Parathyroid adenoma (tissue), 2 donors: ENCODE data around the gene GRB14.
A peak's percentile ranks its signal among the peaks of the same experiment; 100 is the strongest.
"Not testable (repeated sequence)": the region's sequence is repeated elsewhere in the genome, so short reads cannot be mapped to it uniquely, and the experiment has no call there.

Experiments used
- H2AFZ ChIP-seq: fragments of 300-600 bp; sonication (generic); one replicate; pipeline ENCODE4 v1.7.0; 2017; ENCODE audit warnings: antibody characterized with exemption, mild to moderate bottlenecking
- H3K27ac ChIP-seq: fragments of 300-600 bp; sonication (generic); one replicate; pipeline ENCODE4 v1.7.0; 2017
- H3K27me3 ChIP-seq: fragments of 300-600 bp; sonication (generic); one replicate; pipeline ENCODE4 v1.7.0; 2017; ENCODE audit warnings: low read length; ENCODE audit not compliant: control insufficient read depth, insufficient read depth
- H3K36me3 ChIP-seq: fragments of 300-600 bp; sonication (generic); one replicate; pipeline ENCODE4 v1.7.0; 2017; ENCODE audit warnings: low read length; ENCODE audit not compliant: control insufficient read depth, insufficient read depth
- H3K4me1 ChIP-seq: fragments of 300-600 bp; sonication (generic); one replicate; pipeline ENCODE4 v1.7.0; 2017; ENCODE audit warnings: control low read depth
- H3K4me2 ChIP-seq: fragments of 300-600 bp; sonication (generic); one replicate; pipeline ENCODE4 v1.7.0; 2017; ENCODE audit warnings: low read length
- H3K4me3 ChIP-seq: fragments of 300-600 bp; sonication (generic); one replicate; pipeline ENCODE4 v1.7.0; 2017; ENCODE audit warnings: low read depth, low read length
- H3K79me2 ChIP-seq: fragments of 300-600 bp; sonication (generic); one replicate; pipeline ENCODE4 v1.7.0; 2017; ENCODE audit warnings: control low read depth
- H3K9ac ChIP-seq: fragments of 300-600 bp; sonication (generic); one replicate; pipeline ENCODE4 v1.7.0; 2017; ENCODE audit warnings: mild to moderate bottlenecking
- H3K9me3 ChIP-seq: fragments of 300-600 bp; sonication (generic); one replicate; pipeline ENCODE4 v1.7.0; 2017; ENCODE audit warnings: low read length; ENCODE audit not compliant: control insufficient read depth
- TF ChIP-seq, protein P1 (sequence below): fragments of 300-600 bp; sonication (generic); IDR thresholded peaks from one replicate; pipeline ENCODE4 v1.7.0; 2017; ENCODE audit warnings: antibody characterized with exemption, mild to moderate bottlenecking
- donor health status: primary hyperparathyroidism.

Gene GRB14

DNA sequence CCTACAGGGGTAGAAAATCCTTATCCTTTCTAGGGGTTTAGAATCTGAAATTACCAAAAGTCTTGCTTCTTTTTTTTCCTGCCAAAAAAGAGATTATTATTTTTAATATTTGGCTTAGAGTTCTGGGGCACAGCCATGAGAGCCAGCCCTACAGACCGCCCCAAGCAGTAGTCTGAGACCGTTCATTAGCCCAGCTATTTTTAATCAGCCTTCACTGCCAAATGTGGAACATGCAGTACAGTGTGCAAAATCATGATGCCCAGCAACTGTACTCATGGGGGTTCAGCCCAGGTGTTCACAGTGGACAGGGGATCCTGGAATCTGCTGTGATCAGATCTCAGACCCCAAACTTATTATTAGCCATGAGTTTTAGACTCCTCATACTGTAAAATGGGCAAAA, 60.4 kb downstream of the GRB14 start:
- no peaks in the 10 kb centered on the region for H3K36me3 ChIP-seq
- TF ChIP-seq, protein P1, sequence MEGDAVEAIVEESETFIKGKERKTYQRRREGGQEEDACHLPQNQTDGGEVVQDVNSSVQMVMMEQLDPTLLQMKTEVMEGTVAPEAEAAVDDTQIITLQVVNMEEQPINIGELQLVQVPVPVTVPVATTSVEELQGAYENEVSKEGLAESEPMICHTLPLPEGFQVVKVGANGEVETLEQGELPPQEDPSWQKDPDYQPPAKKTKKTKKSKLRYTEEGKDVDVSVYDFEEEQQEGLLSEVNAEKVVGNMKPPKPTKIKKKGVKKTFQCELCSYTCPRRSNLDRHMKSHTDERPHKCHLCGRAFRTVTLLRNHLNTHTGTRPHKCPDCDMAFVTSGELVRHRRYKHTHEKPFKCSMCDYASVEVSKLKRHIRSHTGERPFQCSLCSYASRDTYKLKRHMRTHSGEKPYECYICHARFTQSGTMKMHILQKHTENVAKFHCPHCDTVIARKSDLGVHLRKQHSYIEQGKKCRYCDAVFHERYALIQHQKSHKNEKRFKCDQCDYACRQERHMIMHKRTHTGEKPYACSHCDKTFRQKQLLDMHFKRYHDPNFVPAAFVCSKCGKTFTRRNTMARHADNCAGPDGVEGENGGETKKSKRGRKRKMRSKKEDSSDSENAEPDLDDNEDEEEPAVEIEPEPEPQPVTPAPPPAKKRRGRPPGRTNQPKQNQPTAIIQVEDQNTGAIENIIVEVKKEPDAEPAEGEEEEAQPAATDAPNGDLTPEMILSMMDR: no peak
- H3K4me1 ChIP-seq: no peaks in the 10 kb centered on the region
- H3K9me3 ChIP-seq: no peaks in the 10 kb centered on the region
- no peak overlapping the region for H3K9ac ChIP-seq
- no peaks in the 10 kb centered on the region for H3K27me3 ChIP-seq
- H3K27ac ChIP-seq: no peak overlapping the region
- H3K4me2 ChIP-seq: no peak overlapping the region
- H2AFZ ChIP-seq: no peak overlapping the region
- H3K79me2 ChIP-seq: no peaks in the 10 kb centered on the region
- no peak overlapping the region for H3K4me3 ChIP-seq

DNA sequence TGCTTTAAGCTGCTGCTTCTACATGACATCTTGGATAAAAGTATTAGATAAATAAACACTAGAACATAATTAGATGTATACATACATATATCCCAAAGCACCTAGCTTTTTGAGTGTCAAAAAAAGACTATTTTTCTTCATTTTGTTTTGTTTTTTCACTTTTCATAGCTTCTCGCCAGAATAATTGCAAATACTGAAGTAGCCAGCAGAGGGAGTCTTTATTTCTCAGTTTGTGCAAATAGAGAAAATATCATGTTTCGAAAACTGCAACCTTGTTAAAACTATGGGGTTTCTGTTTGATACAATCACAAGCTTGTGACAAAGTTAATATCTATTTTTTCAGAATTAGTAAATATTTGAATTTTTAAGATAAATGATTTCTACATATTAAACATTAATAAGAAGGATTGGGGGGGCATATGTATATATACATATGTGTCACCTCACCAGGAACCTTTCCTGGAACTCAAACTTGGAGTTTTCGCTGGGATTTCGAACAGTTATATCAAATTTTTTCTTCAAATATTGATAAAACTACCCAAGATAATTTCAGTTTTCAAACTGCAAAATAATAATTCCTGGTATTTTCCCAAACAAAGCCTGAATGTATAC, 61.0 kb downstream of the GRB14 start:
- TF ChIP-seq, protein P1: peak; percentile 91
- Histone ChIP-seq H3K9ac (no peak overlapping the region), H2AFZ (peak overlapping the region; percentile 5), H3K4me2 (no peak overlapping the region), H3K36me3 (no peaks in the 10 kb centered on the region), H3K27me3 (no peaks in the 10 kb centered on the region), H3K79me2 (no peaks in the 10 kb centered on the region), H3K4me1 (no peaks in the 10 kb centered on the region), H3K4me3 (no peak overlapping the region), H3K27ac (no peak overlapping the region), H3K9me3 (no peaks in the 10 kb centered on the region)

DNA sequence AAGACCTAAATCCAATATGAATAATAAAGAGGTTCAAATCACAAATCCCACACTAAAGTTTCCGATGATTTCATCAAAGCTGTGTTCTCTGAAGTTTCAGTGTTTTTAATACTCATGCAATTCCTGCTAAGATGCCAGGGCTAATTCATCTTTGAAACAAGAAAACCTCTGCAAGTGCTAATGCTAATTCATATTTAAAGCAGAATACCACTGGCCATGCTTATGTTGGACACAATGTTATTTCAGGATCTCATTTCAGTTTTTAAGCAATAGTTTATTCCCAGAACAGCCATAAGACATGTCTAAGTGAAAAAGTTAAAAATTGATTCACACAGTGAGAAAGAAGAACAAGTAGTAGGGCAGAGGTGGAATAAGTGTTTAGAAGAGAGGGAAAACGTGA, 62.8 kb downstream of the GRB14 start:
- no peak overlapping the region for H3K9ac ChIP-seq
- no peaks in the 10 kb centered on the region for H3K9me3 ChIP-seq
- TF ChIP-seq, protein P1: no peak
- H3K36me3 ChIP-seq: no peaks in the 10 kb centered on the region
- no peak overlapping the region for H3K4me3 ChIP-seq
- no peak overlapping the region for H3K4me2 ChIP-seq
- no peak overlapping the region for H3K27ac ChIP-seq
- no peaks in the 10 kb centered on the region for H3K27me3 ChIP-seq
- no peak overlapping the region for H2AFZ ChIP-seq
- no peaks in the 10 kb centered on the region for H3K4me1 ChIP-seq
- no peaks in the 10 kb centered on the region for H3K79me2 ChIP-seq

DNA sequence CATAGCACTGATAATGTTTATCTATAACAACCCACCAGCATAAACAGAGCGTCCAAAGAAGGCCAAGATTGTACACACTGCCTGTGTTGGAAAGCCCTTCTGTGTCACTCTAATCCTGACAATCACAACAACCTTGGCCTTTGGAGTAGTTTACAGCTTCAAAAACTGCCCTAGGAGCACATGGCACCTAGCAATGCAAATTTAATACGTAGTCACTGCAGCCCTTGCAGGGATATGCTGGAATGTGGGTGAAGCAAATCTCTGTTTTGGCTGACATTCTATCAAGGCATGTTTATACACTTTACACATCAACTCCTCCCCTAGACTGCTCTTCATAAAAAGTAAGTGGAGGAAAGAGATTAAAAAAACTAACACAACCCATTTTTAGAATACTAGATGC, 66.8 kb downstream of the GRB14 start:
- Histone ChIP-seq H3K27me3 (no peaks in the 10 kb centered on the region), H2AFZ (no peak overlapping the region), H3K9ac (no peak overlapping the region), H3K4me2 (no peak overlapping the region), H3K4me3 (no peak overlapping the region), H3K36me3 (no peaks in the 10 kb centered on the region), H3K4me1 (no peaks in the 10 kb centered on the region), H3K79me2 (no peaks in the 10 kb centered on the region), H3K27ac (no peak overlapping the region), H3K9me3 (no peaks in the 10 kb centered on the region)
- TF ChIP-seq, protein P1: no peak

DNA sequence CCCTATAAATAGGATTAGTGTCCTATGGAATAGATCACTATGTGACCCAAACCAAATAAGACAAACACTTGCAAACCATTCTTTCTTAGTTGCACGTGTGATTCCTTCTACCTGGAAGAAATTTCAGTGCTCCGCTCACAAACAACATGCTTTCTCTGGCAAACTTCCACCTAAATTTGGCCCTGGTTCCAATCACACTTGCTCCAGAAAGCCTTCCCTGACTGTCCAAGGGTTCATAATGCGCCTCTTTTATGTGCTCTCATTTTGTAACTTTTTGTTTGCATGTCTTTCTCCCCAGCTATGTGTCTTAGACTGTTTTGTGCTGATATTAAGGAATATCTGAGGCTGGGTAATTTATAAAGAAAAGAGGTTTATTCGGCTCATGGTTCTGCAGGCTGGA, 69.8 kb downstream of the GRB14 start:
- Histone ChIP-seq H3K4me1 (no peaks in the 10 kb centered on the region), H3K4me2 (no peak overlapping the region), H3K27me3 (no peaks in the 10 kb centered on the region), H3K79me2 (no peaks in the 10 kb centered on the region), H3K9ac (no peak overlapping the region), H3K27ac (no peak overlapping the region), H3K36me3 (no peaks in the 10 kb centered on the region), H2AFZ (no peak overlapping the region), H3K4me3 (no peak overlapping the region), H3K9me3 (no peaks in the 10 kb centered on the region)
- TF ChIP-seq, protein P1: no peak

DNA sequence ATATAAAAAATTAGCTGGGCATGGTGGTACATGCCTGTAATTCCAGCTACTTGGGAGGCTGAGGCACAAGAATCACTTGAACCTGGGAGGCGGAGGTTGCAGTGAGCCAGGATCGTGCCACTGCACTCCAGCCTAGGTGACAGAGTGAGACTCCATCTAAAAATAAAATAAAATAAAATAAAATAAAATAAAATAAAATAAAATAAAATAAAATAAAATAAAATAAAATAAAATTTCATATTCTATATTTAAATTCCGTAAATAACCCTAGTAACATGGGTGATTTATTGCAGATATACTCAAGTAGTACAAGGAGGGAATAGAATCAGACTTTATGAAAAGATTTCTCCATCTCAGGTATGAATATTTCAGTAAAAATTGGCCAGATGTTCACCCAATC, 71.6 kb downstream of the GRB14 start:
- not testable (repeated sequence) for H3K4me1 ChIP-seq, H3K4me3 ChIP-seq, H3K9ac ChIP-seq, H3K36me3 ChIP-seq, H3K27ac ChIP-seq, H3K9me3 ChIP-seq, H2AFZ ChIP-seq, H3K4me2 ChIP-seq, H3K79me2 ChIP-seq, H3K27me3 ChIP-seq
